Stimulated activated CD8-positive, alpha-beta memory T cell treated with anti-CD3 and anti-CD28 coated beads, Interleukin-12 subunit alpha, Interleukin-12 subunit beta, amount 100 ng/mL, for 1 hour (primary cell): ENCODE results near the gene SERTM2.

Source experiments
- DNase-seq: peaks from one replicate; pipeline ENCODE4 v3.0.0-alpha.2; 2020; ENCODE audit warnings: low read depth

The SERTM2 gene

GRCh38 chrX:111561851-111562250 is 50.4 kb downstream of the SERTM2 start:
- DNase-seq, result no peak

GRCh38 chrX:111567542-111568255 is 56.3 kb downstream of the SERTM2 start:
- DNase-seq, result no peak

- no peak for DNase-seq
Observed at GRCh38 chrX:111568354-111568753, 56.9 kb downstream of the SERTM2 start.

GRCh38 chrX:111568817-111569216 is 57.4 kb downstream of the SERTM2 start:
- no peak for DNase-seq
